ENCODE measurements around the gene ROMO1.
"Not testable (repeated sequence)": the region's sequence is repeated elsewhere in the genome, so short reads cannot be mapped to it uniquely, and the experiment has no call there.

Gene ROMO1

GRCh38 chr20:35744492-35744841, 45.3 kb downstream of the ROMO1 start:
- not testable (repeated sequence) for DNase-seq (ENCODE audit: insufficient read length, low spot score); FAIRE-seq
